EL (cell line): Measurements from ENCODE around the gene NOS1AP.
A peak's percentile ranks its signal among the peaks of the same experiment; 100 is the strongest.
"Not testable (repeated sequence)": the region's sequence is repeated elsewhere in the genome, so short reads cannot be mapped to it uniquely, and the experiment has no call there.

Experiments used
- DNase-seq: peaks from one replicate; pipeline ENCODE4 v3.0.0-alpha.2; 2016

The NOS1AP gene

DNA sequence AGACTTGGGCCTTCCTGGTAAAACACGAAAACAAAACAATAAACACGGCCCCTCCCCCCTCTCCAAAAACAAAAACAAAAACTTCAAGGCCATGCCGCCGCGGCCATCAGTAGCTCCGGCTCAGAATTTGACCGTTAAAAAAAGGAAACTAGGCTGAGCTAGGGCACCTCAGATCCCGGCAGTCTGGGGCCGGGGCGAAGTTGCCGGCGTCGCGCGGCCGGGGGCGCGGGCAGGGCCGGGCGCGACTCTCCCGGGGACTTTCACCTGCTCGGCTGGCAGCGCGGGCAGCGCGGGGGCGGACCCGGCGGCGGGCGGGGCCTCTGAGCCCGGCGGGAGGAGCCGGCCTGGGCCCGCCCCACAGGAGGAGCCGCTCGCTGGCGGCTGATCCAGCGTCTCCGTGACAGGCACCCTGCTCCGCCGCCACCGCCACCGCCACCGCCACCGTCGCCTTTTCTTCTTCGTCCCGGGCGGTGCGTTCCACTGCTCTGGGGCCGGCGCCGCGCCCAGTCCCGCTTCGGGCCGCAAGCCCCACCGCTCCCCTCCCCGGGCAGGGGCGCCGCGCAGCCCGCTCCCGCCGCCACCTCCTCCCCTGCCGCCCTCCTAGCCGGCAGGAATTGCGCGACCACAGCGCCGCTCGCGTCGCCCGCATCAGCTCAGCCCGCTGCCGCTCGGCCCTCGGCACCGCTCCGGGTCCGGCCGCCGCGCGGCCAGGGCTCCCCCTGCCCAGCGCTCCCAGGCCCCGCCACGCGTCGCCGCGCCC, at the start of gene NOS1AP:
Gene NOS1AP (plus strand): TSS at position 358 of the 760 bp plus-strand sequence. CDS start 487 bp downstream, outside the sequence.
- DNase-seq: peak; percentile 72

DNA sequence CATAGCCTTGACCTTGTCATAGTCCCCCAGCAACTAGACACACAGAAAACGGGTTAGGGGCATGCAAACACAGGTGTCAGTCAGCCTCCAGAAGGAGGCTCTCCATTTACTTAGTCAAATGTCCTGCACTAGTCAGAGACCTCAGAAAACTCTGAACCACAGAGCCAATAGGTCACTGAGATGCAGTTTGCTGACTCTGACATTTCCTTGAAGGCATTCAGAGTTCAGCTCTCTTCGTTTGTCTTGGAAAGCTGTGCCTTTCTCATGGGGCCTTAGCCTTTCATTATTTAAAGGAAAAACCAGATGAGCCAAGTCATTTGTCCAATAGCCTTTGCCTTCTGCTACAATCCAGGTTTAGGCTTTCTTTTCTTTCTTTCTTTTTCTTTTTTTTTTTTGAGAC, 49.3 kb upstream of the NOS1AP start:
- no peak for DNase-seq

DNA sequence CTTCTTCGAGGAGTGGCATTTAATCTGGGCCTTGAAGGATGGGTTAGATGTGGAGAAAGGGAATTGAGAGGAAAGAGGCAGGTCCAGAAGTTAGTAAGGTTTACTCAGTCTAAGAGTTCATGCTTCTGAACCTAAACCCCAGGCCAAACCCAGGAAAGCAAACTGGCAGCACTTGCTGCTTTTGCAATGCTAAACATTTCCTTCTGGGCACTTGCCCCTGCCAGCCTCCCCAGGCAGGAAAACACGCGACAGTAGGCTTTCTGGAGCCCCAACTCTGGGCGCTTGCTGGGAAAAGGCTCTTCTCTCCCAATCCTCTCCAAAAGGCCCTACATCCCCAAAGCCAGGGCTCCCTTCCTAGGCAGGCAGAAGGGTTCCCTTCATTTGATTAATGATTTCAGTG, 48.4 kb upstream of the NOS1AP start:
- DNase-seq: no peak

DNA sequence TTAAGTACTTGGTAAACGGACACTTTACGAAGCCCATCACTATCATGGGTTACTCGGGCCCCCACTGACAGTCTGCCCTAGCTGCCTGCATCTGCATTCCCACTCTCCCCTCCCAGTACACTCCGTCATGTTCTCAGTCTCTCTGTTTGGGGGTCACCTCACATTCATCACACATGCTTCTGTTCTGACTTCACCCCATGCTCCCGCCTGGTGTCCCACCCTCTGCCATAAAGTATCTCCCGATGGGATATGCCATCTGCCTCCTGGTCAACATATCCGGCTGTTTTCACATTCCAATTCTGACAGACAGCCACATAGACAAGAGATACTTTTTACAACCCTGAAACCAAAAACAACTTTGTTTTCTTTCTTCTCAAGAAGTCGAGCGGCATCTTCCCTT, 46.9 kb upstream of the NOS1AP start:
- DNase-seq: no peak

DNA sequence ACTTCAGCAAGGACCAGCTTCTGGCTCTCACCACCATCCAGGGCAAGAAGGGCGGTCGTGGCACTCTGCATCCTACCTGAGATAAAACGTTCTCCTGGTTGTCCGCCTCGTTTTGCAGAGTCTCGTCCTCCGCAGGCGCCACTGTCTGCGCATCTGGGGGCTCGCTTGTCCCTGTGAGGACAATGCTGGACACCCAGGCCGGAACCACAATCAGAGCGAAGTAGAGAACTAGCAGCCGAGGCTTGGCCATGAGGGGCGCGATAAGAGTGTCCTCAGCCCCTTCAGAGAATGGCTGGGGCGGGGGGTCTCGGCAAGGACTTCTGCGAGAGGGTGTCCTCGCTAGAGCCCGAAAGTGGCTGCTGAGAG, 46.3 kb upstream of the NOS1AP start:
- no peak for DNase-seq

DNA sequence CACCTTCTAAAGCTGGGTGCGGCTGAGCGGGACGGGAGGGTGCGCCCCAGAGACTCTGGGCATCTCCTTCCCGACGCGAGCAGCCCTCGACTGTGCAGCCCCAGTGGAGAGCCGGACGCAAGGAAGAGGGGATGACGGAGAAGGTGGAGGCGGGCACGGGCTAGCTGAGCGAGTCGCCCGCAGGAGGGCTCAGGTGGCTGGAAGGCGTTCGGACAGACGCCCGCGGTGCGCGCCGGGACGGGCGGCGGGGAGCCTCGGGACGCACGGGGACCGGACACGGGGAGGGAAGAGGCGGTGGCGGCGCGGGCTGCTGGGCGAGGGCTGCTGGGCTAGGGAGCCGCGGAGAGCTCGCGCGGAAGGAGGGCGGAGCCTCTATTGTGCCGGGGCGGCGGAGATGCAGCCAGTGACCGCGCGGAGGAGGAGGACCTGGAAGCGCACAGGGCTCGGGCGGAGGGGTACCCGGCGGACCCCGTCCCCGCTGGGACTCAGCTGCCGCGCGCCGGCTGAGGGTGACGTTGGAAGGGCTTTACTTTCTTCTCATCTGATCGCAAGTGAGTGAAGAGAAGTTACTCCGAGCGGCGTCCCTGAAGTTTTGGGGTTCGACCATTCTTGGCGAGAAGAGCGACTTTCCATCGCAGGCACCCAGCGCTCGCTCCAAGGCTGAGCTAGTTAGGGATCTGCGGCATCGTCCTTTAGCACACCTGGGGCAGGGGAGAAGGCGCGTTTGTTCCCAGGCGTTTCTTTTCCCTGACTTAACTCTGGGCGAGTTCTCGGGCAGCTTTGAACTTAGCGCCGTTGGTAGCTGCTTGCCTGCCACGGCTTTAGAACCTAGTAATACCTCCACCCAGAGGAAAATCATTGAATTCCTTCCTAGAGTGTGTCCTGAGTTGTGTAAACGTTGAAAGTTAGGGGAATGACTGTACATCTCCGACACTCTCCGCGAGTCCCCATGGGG, 45.7 kb upstream of the NOS1AP start, which contains the start of gene OLFML2B:
Gene OLFML2B (minus strand): TSS at position 323 of the 955 bp plus-strand sequence. CDS start 439 bp downstream, outside the sequence.
- DNase-seq: peak; percentile 84

DNA sequence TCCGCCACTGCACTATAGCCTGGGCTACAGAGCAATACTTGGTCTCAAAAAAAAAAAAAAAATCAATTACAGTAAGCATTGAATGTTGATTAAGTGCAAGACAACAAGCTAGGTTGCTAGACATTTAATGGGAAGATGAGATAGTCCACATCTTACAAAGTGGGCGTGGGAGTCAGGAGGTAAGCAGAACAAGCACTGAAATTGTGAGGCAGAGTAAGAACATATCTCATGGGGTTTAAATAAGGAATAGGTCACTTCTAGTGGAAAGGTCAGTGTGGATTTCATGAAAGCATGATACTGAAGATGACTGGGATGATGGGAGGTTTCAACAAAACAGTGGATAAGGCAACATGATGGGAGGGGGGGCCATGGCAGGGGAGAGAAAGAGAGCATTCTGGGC, 44.0 kb upstream of the NOS1AP start:
- DNase-seq: no peak

DNA sequence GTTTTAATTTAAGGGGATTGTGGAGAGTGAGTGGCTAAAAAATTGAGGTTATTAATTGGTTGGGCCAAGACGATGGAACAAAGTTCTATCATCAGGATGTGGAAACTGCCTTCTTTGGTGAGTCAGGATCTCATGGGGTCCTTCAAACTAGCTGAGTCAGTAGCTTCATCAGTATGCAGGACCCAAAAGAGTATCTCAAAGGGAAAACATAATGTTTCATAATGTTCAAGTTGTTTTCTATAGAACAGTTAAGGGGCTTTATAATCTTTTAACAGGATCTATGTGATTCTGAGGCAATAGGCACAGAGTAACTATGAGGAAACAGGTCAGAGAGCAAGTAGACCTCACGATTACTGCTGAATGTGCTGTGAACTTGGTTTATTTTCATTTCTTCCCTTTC, 42.6 kb upstream of the NOS1AP start:
- no peak for DNase-seq

DNA sequence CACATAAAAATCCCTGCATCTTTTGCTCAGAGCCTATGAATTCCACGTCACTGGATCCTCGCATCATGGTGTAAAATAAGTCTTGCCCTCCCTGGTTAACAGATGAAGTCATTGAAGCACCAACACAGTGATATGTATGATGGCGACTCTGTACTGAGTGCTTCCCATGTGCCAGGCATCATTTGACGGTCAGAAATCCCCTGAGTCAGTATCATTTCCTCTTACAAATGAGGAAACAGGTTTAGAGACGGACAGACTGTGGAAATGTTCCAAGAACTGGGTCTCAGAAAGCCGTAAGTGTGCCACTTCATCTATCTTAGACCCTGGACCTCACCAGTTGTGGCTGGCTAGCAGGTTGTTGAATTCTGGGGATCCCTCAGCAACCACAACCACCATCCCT, 40.8 kb upstream of the NOS1AP start:
- DNase-seq: no peak

DNA sequence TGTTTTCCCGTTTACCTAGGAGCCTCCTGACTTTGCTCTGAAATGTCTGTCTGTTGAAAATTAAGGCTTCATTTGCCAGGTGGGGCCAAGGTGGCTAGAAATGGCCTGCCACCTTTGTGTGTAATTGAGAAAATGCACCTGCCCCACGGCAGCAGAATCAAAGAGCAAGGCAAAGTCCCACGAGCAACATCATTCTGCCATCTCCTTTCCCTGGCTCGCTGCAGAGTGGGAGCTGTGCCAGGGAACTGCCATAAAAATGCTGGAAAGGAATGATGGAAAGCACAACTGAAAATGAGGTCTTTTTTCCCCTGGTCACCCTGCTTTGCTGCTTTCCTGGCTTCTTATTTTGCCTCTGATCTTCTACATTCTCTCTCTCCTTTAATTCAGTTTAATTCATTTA, 40.3 kb upstream of the NOS1AP start:
- no peak for DNase-seq

DNA sequence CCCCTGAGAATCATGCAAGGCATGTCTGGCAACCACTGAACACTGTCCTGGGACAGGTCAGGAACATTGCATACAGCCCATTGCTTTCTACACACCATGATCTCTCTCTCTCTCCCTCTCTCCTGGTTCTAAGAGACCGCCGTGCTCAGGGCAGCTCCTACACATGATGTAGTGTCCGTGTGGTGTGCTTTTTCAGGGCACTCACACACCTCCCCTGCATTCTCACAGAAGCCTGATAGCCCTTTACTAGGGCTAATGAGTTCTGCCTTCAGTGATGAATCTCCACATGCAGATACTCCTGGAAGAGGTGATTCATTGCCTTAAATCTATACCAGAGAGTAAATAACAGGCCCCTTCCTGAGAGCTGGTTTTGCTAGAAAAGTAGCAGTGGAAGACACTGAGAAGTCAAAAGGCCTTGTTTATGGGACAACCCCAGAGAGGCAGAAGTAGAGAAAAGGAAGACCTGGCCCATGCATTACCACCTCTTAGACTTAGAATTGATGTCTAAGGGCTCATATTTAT, 38.7 kb upstream of the NOS1AP start:
- DNase-seq: no peak

DNA sequence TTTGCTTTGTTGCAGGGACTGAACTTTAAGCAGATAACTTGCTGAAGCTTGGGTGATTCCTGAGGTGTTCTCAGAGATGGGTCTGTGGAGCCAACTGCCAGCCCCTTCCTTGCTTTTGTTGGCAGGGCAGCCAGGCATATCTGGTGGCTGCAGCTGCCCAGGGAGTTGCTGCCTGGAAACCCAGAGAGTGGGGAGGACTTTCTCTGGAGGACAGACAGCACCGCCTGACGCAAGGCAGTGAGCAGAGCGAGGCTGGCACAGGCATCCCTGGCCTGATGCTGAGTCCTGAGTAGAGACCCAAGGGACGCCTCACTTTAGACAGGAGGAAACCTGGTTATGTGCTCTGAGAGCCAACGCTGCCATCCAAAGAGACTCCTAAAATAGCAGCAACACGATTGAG, 36.1 kb upstream of the NOS1AP start:
- DNase-seq: no peak

DNA sequence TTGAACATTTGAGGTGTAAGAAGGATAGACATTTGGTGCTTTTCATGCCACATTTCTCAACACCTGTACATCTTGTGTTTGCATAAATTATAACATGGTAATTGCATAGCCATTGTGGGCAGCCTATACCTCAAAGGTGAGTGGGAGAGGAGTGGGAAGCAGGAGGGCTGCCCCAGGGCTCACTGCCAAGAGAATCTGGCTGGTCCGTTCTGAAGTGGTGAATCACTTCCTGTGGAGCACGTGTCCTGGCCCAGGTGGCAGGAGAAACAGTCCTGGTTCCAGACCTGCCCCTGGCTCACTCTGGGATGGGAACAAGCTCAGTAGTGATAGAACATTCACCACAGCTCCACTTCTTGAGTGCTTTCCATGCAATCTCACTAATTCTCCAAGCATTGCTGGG, 34.2 kb upstream of the NOS1AP start:
- DNase-seq: peak; percentile 51

DNA sequence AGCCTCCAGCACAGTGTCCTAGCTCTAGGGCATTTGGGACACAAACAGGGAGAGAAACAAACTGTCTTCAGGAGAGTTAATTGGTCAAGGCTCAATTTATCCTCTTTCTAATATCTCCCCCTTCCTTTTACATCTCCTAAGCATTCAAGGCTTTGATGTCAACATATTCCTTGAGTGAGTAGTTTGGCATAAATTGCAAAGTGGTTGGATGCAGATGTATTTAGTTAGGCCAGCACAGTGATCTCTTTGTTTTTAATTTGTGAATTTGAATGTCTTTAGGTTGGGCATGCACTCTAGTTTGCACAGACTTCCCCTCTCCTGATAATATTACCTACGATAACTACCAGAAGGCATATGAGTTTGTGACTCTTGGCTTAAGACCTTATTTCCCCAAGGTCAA, 33.3 kb upstream of the NOS1AP start:
- no peak for DNase-seq

DNA sequence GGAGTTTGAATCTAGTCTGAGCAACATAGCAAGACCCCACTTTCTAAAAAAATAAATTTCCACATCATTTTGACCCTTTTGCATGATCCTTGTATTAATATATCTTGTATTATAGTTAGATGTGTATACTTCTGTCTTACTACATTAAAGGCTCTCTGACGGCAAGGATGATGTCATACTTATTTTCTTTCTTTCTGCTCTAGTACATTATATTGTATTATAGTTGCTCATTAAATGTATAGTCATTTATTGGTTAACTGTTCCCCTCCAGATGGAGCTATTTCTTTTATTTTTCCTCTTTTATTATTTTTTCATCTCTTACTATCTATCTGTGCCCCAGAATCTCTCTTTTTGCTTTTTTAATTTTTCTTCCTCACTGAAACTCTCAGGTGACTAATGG, 30.9 kb upstream of the NOS1AP start:
- no peak for DNase-seq

DNA sequence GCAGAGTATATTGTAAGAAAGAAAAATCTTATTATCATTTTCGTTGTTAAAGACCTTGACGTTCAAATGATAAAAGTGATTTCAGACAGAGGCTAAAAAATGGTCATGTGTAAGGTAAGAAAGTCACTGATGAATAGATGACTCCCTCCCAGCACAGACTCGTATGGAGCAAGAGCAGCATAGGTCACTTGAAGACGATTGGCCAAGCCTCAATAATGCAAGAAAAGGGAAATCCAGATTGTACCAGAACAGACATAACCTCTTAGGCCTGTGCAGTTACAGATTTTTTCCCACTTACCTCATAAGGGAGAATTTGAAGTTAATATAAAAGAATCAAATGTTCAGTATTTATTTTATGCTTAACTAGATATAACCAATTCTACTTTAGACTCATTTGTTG, 29.5 kb upstream of the NOS1AP start:
- no peak for DNase-seq

DNA sequence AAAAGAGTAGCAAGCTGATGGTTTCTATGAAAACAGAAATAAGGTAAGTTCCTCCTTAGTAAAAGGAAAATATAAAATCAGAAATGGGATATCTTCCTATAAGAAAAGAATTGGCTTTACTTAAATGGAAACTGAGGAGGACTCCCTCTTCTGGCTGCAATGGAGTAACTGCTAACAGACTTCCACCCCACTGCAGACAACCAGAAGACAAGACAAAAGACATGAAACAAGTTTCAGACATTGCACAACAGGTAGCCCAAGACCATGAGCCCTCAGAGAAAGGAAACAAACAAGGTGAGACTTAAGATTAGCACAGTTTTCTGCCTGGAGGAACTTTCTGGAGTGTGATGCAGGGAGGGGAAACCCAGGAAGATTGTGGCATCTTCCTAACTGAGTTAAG, 28.8 kb upstream of the NOS1AP start:
- peak; percentile 45 for DNase-seq

DNA sequence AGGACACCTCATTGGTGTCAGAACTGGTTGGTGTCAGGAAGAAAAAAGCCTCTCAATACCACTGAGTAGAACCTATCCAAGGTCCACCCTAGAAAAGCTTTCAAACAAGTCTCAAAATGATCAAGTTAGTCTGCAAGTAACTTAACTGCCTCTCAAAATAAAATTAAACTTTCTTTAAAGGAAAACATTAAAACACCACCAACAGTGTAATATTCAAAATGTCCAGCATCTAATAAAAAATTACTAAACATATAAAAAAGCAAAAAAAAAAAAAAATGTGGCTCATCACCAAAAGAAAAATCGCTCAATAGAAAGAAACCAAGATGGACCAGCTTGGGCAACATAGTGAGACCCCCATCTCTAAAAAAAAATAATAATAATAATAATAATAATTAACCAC, 27.1 kb upstream of the NOS1AP start:
- no peak for DNase-seq

DNA sequence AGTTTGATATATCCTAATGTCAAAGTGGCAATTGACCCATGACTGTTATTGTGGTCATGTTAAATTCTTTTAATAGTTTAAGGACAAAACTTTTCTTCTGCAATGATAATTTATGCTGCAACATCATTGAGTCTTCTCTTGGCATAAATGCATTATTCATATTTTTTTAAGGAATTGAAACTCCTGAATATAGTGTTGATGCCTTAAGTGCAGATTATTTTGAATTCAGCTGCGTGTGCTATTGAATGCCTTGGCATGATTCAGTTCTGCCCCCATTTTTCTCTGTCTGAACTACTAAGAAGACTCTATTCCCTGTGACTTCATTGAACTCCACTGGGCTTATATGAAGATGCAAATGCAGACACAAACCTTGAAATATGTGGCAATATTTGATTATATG, 22.6 kb upstream of the NOS1AP start:
- DNase-seq: no peak

DNA sequence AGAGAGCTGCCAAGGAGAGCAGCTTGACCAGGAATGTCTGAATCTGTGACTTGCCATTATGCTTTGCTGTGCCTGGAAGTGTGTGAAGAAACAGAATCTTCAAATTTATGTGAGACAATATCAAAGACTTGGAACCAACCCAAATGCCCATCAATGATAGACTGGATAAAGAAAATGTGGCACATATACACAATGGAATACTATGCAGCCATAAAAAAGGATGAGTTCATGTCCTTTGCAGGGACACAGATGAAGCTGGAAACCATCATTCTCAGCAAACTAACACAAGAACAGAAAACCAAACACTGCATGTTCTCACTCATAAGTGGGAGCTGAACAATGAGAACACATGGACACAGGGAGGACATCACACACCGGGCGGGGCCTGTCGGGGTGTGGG, 15.5 kb upstream of the NOS1AP start:
- not testable (repeated sequence) for DNase-seq

DNA sequence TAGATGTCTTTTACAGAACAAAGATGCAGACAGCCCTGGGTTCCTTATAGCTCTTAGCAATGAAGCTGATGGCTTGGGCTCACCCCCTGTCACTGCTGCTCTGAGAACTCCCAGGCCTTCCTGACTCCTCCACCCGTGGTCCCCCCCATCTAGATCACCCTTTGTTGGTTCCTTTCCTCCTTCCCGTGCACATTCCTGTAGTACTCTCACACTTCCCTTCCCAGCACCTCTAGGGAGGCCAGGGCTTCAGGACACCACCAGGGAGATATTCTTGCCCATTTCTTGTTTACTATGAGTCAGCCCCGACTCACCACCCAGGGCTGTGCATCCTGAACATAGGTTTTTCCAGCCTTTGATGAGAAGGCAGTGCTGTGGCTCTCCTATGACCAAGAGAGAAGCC, 14.4 kb upstream of the NOS1AP start:
- peak; percentile 87 for DNase-seq

DNA sequence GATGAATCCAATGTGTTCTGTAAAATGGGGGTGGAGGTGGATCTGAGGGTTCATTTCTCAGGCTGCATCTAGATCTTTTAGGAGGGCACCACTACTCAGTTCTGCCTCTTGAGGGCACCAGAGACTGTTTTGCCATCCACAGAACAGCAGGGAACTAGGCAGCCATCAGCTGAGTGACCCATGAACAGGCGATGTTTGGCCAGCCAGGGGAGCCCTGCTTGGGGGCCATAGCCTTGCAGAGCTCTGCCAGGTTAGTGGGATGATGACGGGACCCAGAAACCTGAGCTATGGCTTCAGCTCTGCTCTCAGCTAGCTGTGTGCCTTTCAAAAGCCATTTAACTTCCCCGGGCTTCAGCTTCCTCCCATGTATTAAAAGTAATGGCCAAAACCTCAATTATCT, 13.4 kb upstream of the NOS1AP start:
- peak; percentile 74 for DNase-seq

DNA sequence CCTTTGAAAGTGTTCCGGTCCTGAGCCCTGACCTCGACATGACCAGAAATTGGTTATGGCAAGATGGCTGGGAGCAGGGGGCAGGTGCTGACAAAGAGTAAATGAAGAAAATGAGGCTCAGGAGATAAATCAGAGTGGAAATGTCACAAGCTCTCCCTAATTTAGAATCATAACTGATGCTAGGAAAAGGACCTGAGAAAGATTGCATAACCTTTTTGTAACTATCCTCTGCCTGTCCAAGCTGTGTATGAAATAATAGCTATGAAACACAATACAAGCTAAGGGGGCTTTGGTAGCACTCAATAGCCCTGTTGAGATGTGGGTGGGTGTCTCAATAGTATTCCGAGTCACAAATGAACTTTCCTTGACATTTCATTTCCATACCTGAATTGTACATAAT, 12.9 kb upstream of the NOS1AP start:
- no peak for DNase-seq

DNA sequence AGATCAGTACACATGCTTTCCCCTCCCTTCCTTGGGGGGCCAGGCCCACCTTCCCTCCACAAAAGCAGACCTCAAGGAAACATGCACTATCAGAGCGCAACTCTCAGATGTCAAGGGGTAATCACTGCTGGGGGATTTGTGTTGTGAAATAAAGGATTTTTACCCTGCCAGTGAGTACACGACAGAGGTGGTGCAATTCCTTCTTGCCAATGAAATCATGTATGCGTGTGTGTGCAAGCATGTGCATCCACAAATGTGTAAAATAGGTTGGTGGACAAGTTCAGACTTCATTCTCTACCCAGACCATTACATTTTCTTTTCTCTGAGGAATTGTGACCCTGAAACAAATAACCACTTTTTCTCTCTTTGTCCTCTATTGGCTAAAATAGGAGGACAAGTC, 9.8 kb upstream of the NOS1AP start:
- DNase-seq: no peak
